B cell (primary cell): Measurements from ENCODE around the gene ST3GAL3. TPM values are rescaled to one million over a fixed set of nuclear protein-coding genes. Genes with fewer than 3 reads are reported as not detected.

Experiments
- ATAC-seq: fragments of 200-7000 bp; cut with Tn5 transposase; one replicate; pipeline ENCODE4 v1.10.0; 2021; ENCODE audit warnings: low read depth, mild to moderate bottlenecking, moderate number of reproducible peaks, moderate library complexity
- CTCF ChIA-PET: fragments of 350-600 bp; sonication (Branson Sonifier 250); formaldehyde crosslinking; loops from one replicate; lab custom pipeline; 2021; ENCODE audit warnings: antibody characterized with exemption, inconsistent platforms; lab: Charles Lee
- POLR2A ChIA-PET: fragments of 350-600 bp; sonication (Branson Sonifier 250); formaldehyde crosslinking; loops from one replicate; lab custom pipeline; 2021; ENCODE audit warnings: antibody characterized with exemption; lab: Charles Lee
- DNase-seq: peaks from one replicate; pipeline ENCODE4 v3.0.0; 2013
- H2AFZ ChIP-seq: 2 replicates; pipeline ENCODE4 v1.6.1; 2012; ENCODE audit warnings: mild to moderate bottlenecking, low read depth, low read length; ENCODE audit not compliant: insufficient read depth, poor library complexity, severe bottlenecking
- H3K27ac ChIP-seq, 2 donors: 1 replicate in 1 of 2; 2 replicates in 1 of 2; pipeline ENCODE4 v1.5.1; 2012 to 2013; ENCODE audit warnings: low read length in 2 of 2, mild to moderate bottlenecking in 2 of 2, moderate library complexity in 1 of 2
- H3K27me3 ChIP-seq, 4 experiments: fragments of 200-600 bp in 1 of 4; sonication (generic) in 1 of 4; replicated peaks in 1 of 4; 1 replicate in 2 of 4; 2 replicates in 2 of 4; pipeline versions ENCODE4 v1.6.1 to v1.7.0; 2013 to 2016; ENCODE audit warnings: low read length in 3 of 4, mild to moderate bottlenecking in 2 of 4, mixed read lengths in 1 of 4, moderate library complexity in 1 of 4; ENCODE audit not compliant: insufficient read depth in 4 of 4, control insufficient read depth in 3 of 4; ENCODE audit errors: control extremely low read depth in 1 of 4
- H3K36me3 ChIP-seq, 2 experiments: replicated peaks in 1 of 2; 1 replicate in 1 of 2; 2 replicates in 1 of 2; pipeline versions ENCODE4 v1.6.1 to v1.7.1; 2013; ENCODE audit warnings: low read length in 1 of 2; ENCODE audit not compliant: insufficient read depth in 2 of 2, control insufficient read depth in 1 of 2; ENCODE audit errors: control extremely low read depth in 1 of 2, extremely low read depth in 1 of 2
- H3K4me1 ChIP-seq, 2 donors: fragments of 200-600 bp in 1 of 2; sonication (generic) in 1 of 2; 1 replicate in 1 of 2; 2 replicates in 1 of 2; pipeline versions ENCODE4 v1.5.1 to v1.6.1; 2013 to 2017; ENCODE audit warnings: low read length in 2 of 2; ENCODE audit not compliant: control insufficient read depth in 2 of 2, insufficient read depth in 2 of 2
- H3K4me2 ChIP-seq: replicated peaks from 2 replicates; pipeline ENCODE3; 2012; ENCODE audit warnings: mild to moderate bottlenecking, low read depth, low read length; ENCODE audit not compliant: poor library complexity, severe bottlenecking
- H3K4me3 ChIP-seq, 5 experiments: fragments of 200-600 bp in 1 of 5; sonication (generic) in 1 of 5; 1 replicate in 3 of 5; 2 replicates in 2 of 5; pipeline versions ENCODE4 v1.5.1 to v1.7.0; 2011 to 2016; ENCODE audit warnings: low read length in 4 of 5, mild to moderate bottlenecking in 4 of 5, low read depth in 2 of 5, control low read depth in 1 of 5, moderate library complexity in 1 of 5; ENCODE audit not compliant: insufficient read depth in 1 of 5; ENCODE audit errors: control extremely low read depth in 1 of 5, extremely low read depth in 1 of 5
- H3K79me2 ChIP-seq: fragments of 200-600 bp; sonication (generic); one replicate; pipeline ENCODE4 v1.6.0; 2016; ENCODE audit warnings: low read length; ENCODE audit not compliant: control insufficient read depth, insufficient read depth
- H3K9ac ChIP-seq: fragments of 200-600 bp; sonication (generic); 2 replicates; pipeline ENCODE4 v1.6.1; 2017; ENCODE audit warnings: mild to moderate bottlenecking, low read length, moderate library complexity
- H3K9me3 ChIP-seq, 3 donors: one replicate each; pipeline versions ENCODE4 v1.6.1 to v1.7.1; 2013; ENCODE audit warnings: low read length in 2 of 3; ENCODE audit not compliant: control insufficient read depth in 2 of 3, insufficient read depth in 1 of 3; ENCODE audit errors: control extremely low read depth in 1 of 3
- H4K20me1 ChIP-seq: 2 replicates; pipeline ENCODE4 v1.6.0; 2012; ENCODE audit warnings: mild to moderate bottlenecking, low read length; ENCODE audit not compliant: insufficient read depth, control insufficient read depth, poor library complexity, severe bottlenecking
- H3K27ac Mint-ChIP-seq: one replicate; pipeline ENCODE4 v1.8.0; 2021; ENCODE audit warnings: mixed read lengths
- H3K27me3 Mint-ChIP-seq: one replicate; pipeline ENCODE4 v1.8.0; 2021; ENCODE audit warnings: mixed read lengths
- H3K4me1 Mint-ChIP-seq: one replicate; pipeline ENCODE4 v1.8.0; 2021; ENCODE audit warnings: mixed read lengths
- H3K4me3 Mint-ChIP-seq: one replicate; pipeline ENCODE4 v1.8.0; 2021; ENCODE audit warnings: mixed read lengths
- H3K9me3 Mint-ChIP-seq: one replicate; pipeline ENCODE4 v1.8.0; 2022; ENCODE audit warnings: mixed read lengths; ENCODE audit not compliant: insufficient read depth
- EZH2 ChIP-seq: IDR thresholded peaks from 2 replicates; pipeline ENCODE4 v1.6.1; 2012; ENCODE audit warnings: borderline replicate concordance, low read depth, mild to moderate bottlenecking, moderate library complexity, low read length; ENCODE audit not compliant: insufficient read depth, poor library complexity, severe bottlenecking
- WGBS: methylation state at CpG from one replicate; pipeline ENCODE4 v1.1.5; 2013; ENCODE audit warnings: missing lambda C conversion rate; ENCODE audit not compliant: insufficient coverage; 5-methylcytosine and 5-hydroxymethylcytosine counted together
- intact Hi-C: fragments of 100-400 bp; cut with micrococcal nuclease; formaldehyde crosslinking; loops from one replicate; pipeline ENCODE4 v1.10.0; 2022
- polyA plus RNA-seq: library from polyadenylated mRNA; depleted of rRNA; stranded (reverse); fragments of >200 nt; gene quantifications from 2 replicates; pipeline ENCODE4 v1.2.3, GENCODE V29; 2012
- total RNA-seq, 2 donors: library from RNA; stranded (reverse); fragments of 120-200 nt in 1 of 2; gene quantifications; 1 replicate in 1 of 2; 2 replicates in 1 of 2; pipeline versions ENCODE4 v1.2.3 to v1.2.4, GENCODE V29; 2013 to 2022
- TF ChIP-seq, protein P1 (sequence below): fragments of 200-600 bp; IDR thresholded peaks from one replicate; pipeline ENCODE4 v1.8.0; 2022; ENCODE audit warnings: antibody characterized with exemption, mild to moderate bottlenecking

ST3GAL3 gene
- total and polyA plus RNA-seq, 2 donors (not counting 1 experiment from before 2014, with no cell fraction given), result 16.8 to 31.4 TPM

DNA sequence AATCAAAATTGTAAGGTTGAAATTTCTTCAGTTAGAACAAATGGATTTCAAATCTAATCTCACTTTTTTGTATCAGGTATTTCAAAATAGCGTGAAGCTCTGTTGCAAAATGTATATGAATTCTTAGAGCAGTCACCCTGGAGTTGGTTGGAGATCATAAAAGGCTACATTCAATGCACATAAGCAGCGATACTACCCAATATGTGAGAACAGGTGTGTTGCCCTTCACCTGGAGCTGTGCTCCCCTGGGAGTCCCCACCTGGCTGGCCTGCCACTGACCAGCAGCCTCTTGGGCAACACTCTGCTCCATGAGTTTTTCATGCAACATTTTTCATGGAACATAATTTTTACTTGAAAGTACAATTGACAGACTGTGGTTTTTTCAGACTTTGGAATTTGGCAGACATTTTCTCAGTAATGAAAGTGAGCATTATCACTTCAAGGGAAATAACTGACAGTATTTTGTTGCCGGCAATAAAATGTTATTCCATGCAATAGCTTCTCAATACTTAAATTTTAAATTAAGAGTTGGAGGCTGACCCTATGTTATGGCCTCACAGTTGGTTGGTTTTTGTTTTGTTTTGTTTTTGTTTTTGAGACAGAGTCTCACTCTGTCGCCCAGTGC is 95.1 kb downstream of the ST3GAL3 start:
- no peaks in the 10 kb centered on the region for H3K27me3 Mint-ChIP-seq
- intact Hi-C loops, result no loop called here
- Histone ChIP-seq H3K79me2 (no peaks in the 10 kb centered on the region), H3K4me2 (no peak overlapping the region), H3K36me3 (no peaks in the 10 kb centered on the region), H3K27me3 (no peaks in the 10 kb centered on the region), H3K4me3 (no peak overlapping the region), H3K9ac (no peak overlapping the region), H3K4me1 (peaks cover 5 to 18% of the 10 kb centered on the region in 2 donors), H3K9me3 (no peaks in the 10 kb centered on the region), H4K20me1 (no peaks in the 10 kb centered on the region), H3K27ac (no peak overlapping the region), H2AFZ (no peak overlapping the region)
- ATAC-seq (no peak), DNase-seq (no peak)
- no peak overlapping the region for H3K27ac Mint-ChIP-seq
- no peaks in the 10 kb centered on the region for H3K4me1 Mint-ChIP-seq
- no peak overlapping the region for H3K4me3 Mint-ChIP-seq
- H3K9me3 Mint-ChIP-seq, result no peaks in the 10 kb centered on the region
- TF ChIP-seq, protein P1, sequence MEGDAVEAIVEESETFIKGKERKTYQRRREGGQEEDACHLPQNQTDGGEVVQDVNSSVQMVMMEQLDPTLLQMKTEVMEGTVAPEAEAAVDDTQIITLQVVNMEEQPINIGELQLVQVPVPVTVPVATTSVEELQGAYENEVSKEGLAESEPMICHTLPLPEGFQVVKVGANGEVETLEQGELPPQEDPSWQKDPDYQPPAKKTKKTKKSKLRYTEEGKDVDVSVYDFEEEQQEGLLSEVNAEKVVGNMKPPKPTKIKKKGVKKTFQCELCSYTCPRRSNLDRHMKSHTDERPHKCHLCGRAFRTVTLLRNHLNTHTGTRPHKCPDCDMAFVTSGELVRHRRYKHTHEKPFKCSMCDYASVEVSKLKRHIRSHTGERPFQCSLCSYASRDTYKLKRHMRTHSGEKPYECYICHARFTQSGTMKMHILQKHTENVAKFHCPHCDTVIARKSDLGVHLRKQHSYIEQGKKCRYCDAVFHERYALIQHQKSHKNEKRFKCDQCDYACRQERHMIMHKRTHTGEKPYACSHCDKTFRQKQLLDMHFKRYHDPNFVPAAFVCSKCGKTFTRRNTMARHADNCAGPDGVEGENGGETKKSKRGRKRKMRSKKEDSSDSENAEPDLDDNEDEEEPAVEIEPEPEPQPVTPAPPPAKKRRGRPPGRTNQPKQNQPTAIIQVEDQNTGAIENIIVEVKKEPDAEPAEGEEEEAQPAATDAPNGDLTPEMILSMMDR, result no peak
- TF ChIP-seq EZH2, result no peak
- ChIA-PET POLR2A (no interaction called here), CTCF (no interaction called here)
- 100% methylated on average over 2 of the region's 4 CpGs for WGBS

DNA sequence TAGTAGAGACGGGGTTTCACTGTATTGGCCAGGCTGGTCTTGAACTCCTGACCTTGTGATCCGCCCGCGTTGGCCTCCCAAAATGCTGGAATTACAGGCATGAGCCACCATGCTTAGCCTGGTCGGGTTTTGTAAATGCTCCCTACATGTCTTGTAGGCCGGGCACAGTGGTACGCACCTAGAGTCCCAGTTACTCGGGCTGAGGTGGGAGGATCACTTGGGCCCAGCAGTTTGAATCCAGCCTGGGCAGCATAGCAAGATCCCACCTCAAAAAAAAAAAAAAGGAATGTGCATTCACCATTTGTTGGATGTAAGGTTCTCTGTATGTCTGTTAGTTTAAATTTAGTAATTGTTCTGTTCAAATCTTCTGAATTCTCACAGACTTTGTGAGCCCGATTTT is 95.8 kb downstream of the ST3GAL3 start:
- Histone ChIP-seq H3K4me1 (peaks cover 5 to 18% of the 10 kb centered on the region in 2 donors), H4K20me1 (no peaks in the 10 kb centered on the region), H3K79me2 (no peaks in the 10 kb centered on the region), H3K4me3 (no peak overlapping the region), H3K27ac (no peak overlapping the region), H3K27me3 (no peaks in the 10 kb centered on the region), H3K36me3 (no peaks in the 10 kb centered on the region), H3K4me2 (no peak overlapping the region), H3K9me3 (peaks cover 0 to 4% (median 0%) of the 10 kb centered on the region in 3 donors), H3K9ac (no peak overlapping the region), H2AFZ (no peak overlapping the region)
- ATAC-seq, result no peak
- Mint-ChIP-seq H3K27me3 (no peaks in the 10 kb centered on the region), H3K4me1 (no peaks in the 10 kb centered on the region), H3K4me3 (no peak overlapping the region), H3K27ac (no peak overlapping the region), H3K9me3 (peaks cover 2% of the 10 kb centered on the region)
- 87% methylated on average over 8 of the region's 9 CpGs for WGBS
- no peak for DNase-seq
- ChIA-PET CTCF (no interaction called here), POLR2A (no interaction called here)
- TF ChIP-seq, protein P1, result no peak
- no peak for TF ChIP-seq EZH2
- intact Hi-C loops, result no loop called here
